Measurements from ENCODE around the gene STRN4.

DNA sequence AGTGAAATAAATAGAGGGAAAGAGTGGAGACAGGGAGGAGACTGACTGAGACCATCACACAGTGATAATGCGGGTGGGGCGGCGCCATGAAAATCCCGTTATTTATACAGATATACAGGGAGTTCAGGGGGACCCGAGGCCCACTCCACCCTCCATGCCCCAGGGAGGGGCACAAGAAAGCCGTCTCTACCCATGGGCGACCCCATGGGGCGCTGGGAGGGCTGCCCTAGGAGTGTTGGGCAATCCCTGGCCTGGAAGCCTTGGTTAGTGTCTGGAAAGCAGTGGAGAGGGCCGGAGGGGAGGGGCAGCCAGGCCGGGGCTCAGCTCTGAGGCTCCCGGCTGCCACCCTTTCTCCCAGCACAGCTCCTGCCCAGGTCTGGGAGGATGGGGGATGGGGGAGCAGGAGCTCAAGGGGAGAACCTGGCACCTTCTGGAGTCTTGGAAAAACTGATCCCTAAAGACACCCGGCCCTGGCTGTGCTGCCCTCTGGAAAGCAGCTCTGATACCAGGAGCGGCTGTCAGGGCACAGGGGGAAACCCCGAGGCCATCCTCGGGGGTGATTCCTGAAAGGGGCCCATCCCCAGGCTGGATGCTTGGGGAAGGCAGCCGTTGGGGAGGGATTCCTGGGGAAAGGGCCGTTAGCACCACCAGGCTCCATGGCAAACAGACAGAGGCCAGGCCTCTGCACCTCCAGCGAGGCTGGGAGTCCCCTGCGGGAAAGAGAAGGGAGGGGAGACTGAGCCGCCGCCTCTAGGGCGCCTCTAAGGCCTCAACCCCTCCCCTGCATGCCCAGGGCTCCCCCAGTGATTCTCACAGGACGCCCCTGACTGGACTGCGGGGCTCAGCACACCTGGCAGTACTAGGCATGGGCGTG, 26.4 kb downstream of the STRN4 start:
- TF ChIP-seq, protein P1, sequence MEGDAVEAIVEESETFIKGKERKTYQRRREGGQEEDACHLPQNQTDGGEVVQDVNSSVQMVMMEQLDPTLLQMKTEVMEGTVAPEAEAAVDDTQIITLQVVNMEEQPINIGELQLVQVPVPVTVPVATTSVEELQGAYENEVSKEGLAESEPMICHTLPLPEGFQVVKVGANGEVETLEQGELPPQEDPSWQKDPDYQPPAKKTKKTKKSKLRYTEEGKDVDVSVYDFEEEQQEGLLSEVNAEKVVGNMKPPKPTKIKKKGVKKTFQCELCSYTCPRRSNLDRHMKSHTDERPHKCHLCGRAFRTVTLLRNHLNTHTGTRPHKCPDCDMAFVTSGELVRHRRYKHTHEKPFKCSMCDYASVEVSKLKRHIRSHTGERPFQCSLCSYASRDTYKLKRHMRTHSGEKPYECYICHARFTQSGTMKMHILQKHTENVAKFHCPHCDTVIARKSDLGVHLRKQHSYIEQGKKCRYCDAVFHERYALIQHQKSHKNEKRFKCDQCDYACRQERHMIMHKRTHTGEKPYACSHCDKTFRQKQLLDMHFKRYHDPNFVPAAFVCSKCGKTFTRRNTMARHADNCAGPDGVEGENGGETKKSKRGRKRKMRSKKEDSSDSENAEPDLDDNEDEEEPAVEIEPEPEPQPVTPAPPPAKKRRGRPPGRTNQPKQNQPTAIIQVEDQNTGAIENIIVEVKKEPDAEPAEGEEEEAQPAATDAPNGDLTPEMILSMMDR (IDR thresholded peaks at IDR 0.05; ENCODE audit: insufficient read depth, low read length, poor library complexity, severe bottlenecking) = no peak
- TF ChIP-seq EZH2phosphoT487 (conservative IDR thresholded peaks at IDR 0.05; ENCODE audit: low read length) = no peak

All from SU-DHL-6 (cell line).